ENCODE measurements around the gene DGKD.

DNA sequence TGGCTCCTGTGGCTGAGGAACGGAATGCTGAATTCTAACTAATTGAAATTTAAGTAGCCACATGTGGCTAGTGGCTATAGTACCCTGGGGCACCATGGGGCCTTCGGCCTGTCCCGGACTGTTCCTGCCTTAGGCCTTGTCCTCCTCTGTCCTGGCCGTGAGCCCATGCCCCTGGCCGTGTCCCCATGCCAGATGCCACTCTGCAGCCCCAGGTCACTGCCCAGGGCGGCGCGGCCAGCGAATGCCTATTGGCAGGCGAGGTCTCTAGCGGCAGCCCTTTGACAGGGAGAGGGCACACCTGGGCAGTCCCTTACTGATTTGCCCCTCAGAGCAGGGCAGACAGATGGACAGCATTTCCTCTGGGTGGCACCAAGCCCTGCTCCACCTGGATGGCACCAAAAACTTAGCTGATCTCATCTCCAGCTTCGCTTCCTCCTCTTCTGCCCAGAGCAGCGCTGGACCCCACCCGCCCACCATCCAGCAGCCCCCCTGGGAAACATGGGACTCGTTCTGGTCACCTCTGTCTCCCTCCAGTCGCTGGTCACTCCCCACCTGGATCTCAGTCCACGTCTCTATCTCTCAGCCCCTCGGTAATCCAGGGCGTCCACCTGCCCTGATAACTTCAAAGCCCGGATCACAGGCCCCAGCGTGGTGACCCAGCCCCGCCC, 1.1 kb upstream of the DGKD start:
- TF ChIP-seq, protein P1, sequence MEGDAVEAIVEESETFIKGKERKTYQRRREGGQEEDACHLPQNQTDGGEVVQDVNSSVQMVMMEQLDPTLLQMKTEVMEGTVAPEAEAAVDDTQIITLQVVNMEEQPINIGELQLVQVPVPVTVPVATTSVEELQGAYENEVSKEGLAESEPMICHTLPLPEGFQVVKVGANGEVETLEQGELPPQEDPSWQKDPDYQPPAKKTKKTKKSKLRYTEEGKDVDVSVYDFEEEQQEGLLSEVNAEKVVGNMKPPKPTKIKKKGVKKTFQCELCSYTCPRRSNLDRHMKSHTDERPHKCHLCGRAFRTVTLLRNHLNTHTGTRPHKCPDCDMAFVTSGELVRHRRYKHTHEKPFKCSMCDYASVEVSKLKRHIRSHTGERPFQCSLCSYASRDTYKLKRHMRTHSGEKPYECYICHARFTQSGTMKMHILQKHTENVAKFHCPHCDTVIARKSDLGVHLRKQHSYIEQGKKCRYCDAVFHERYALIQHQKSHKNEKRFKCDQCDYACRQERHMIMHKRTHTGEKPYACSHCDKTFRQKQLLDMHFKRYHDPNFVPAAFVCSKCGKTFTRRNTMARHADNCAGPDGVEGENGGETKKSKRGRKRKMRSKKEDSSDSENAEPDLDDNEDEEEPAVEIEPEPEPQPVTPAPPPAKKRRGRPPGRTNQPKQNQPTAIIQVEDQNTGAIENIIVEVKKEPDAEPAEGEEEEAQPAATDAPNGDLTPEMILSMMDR (IDR thresholded peaks at IDR 0.05), result no peak
- TF ChIP-seq POLR2A (IDR thresholded peaks at IDR 0.05), result no peak
- no peak for TF ChIP-seq POLR2AphosphoS5 (IDR thresholded peaks at IDR 0.05)
- TF ChIP-seq EP300 (IDR thresholded peaks at IDR 0.05), result no peak

All from gastroesophageal sphincter (tissue), 3 donors.